NCI-H1930 (cell line): ENCODE measurements around the gene MB21D2.

Source experiments
- DNase-seq, 2 experiments: peaks; one replicate each; lab custom pipeline; 2025; lab: John Stamatoyannopoulos, UW

Gene MB21D2

GRCh38 chr3:192833177-192833890 is 84.3 kb downstream of the MB21D2 start:
- DNase-seq, result no peak

- DNase-seq, result no peak
These were observed 85.8 kb downstream of the MB21D2 start for GRCh38 chr3:192831801-192832347.

- DNase-seq, result no peak
These were observed 86.5 kb downstream of the MB21D2 start for GRCh38 chr3:192831111-192831644.

- DNase-seq, result no peak
These were observed 87.2 kb downstream of the MB21D2 start for GRCh38 chr3:192830291-192831110.

GRCh38 chr3:192827863-192828594 is 89.6 kb downstream of the MB21D2 start:
- DNase-seq, result no peak

GRCh38 chr3:192827208-192827607 is 90.4 kb downstream of the MB21D2 start:
- no peak for DNase-seq

GRCh38 chr3:192826214-192827006 is 91.2 kb downstream of the MB21D2 start:
- DNase-seq, result no peak

- DNase-seq, result peak in 1 of 2 experiments; percentile 22
These were observed 91.9 kb downstream of the MB21D2 start for GRCh38 chr3:192825657-192826200.

- DNase-seq, result no peak
These were observed 92.4 kb downstream of the MB21D2 start for GRCh38 chr3:192825216-192825615.

GRCh38 chr3:192824313-192824712 is 93.3 kb downstream of the MB21D2 start:
- DNase-seq, result no peak

GRCh38 chr3:192821161-192821560 is 96.5 kb downstream of the MB21D2 start:
- no peak for DNase-seq

- no peak for DNase-seq
These were observed 97.5 kb downstream of the MB21D2 start for GRCh38 chr3:192820161-192820560.

- no peak for DNase-seq
These were observed 98.6 kb downstream of the MB21D2 start for GRCh38 chr3:192819001-192819569.

- no peak for DNase-seq
These were observed 99.5 kb downstream of the MB21D2 start for GRCh38 chr3:192818126-192818525.

- DNase-seq, result no peak
These were observed 100.2 kb downstream of the MB21D2 start for GRCh38 chr3:192817506-192817905.

GRCh38 chr3:192817053-192817452 is 100.6 kb downstream of the MB21D2 start:
- DNase-seq, result no peak

GRCh38 chr3:192816351-192816750 is 101.3 kb downstream of the MB21D2 start:
- DNase-seq, result peak in 1 of 2 experiments; percentile 32

- DNase-seq, result peak in 1 of 2 experiments; percentile 29
These were observed 104.8 kb downstream of the MB21D2 start for GRCh38 chr3:192812743-192813383.

- DNase-seq, result no peak
These were observed 111.9 kb downstream of the MB21D2 start for GRCh38 chr3:192805711-192806110.

GRCh38 chr3:192804502-192804901 is 113.2 kb downstream of the MB21D2 start:
- no peak for DNase-seq
